ENCODE measurements around the gene ETFDH.

Gene ETFDH

GRCh38 chr4:158758703-158759102 lies 86.6 kb downstream of the ETFDH start:
- Histone ChIP-seq H3K9me2 (replicated peaks; ENCODE audit: insufficient read depth, low read length) (no peaks in the 10 kb centered on the region), H3K79me2 (ENCODE audit: low read length) (no peaks in the 10 kb centered on the region), H3K27ac (ENCODE audit: low read length) (no peak overlapping the region), H3K4me2 (ENCODE audit: low read depth, low read length) (no peak overlapping the region), H3K4me1 (ENCODE audit: low read length) (no peaks in the 10 kb centered on the region), H3K9ac (ENCODE audit: low read length) (no peak overlapping the region), H3K36me3 (replicated peaks; ENCODE audit: insufficient read depth, low read length) (no peaks in the 10 kb centered on the region), H3K4me3 (ENCODE audit: low read length) (no peak overlapping the region), H2AFZ (ENCODE audit: low read length) (no peak overlapping the region), H3K27me3 (replicated peaks; ENCODE audit: insufficient read depth, low read length) (no peaks in the 10 kb centered on the region), H3F3A (ENCODE audit: insufficient read depth, low read length) (no peaks in the 10 kb centered on the region), H4K20me1 (ENCODE audit: insufficient read depth, low read length) (no peaks in the 10 kb centered on the region), H3K9me3 (replicated peaks; ENCODE audit: insufficient read depth, low read length) (no peaks in the 10 kb centered on the region)
- DNase-seq, result no peak
- TF ChIP-seq EZH2phosphoT487 (IDR thresholded peaks at IDR 0.05; ENCODE audit: low read length) (no peak), EZH2 (optimal IDR thresholded peaks at IDR 0.05; ENCODE audit: low read depth, low read length) (no peak)
- TF ChIP-seq, protein P1, sequence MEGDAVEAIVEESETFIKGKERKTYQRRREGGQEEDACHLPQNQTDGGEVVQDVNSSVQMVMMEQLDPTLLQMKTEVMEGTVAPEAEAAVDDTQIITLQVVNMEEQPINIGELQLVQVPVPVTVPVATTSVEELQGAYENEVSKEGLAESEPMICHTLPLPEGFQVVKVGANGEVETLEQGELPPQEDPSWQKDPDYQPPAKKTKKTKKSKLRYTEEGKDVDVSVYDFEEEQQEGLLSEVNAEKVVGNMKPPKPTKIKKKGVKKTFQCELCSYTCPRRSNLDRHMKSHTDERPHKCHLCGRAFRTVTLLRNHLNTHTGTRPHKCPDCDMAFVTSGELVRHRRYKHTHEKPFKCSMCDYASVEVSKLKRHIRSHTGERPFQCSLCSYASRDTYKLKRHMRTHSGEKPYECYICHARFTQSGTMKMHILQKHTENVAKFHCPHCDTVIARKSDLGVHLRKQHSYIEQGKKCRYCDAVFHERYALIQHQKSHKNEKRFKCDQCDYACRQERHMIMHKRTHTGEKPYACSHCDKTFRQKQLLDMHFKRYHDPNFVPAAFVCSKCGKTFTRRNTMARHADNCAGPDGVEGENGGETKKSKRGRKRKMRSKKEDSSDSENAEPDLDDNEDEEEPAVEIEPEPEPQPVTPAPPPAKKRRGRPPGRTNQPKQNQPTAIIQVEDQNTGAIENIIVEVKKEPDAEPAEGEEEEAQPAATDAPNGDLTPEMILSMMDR (IDR thresholded peaks at IDR 0.05; ENCODE audit: low read length), result no peak
